Measurements from ENCODE around the gene HSD17B4.
"Not testable (repeated sequence)": the region's sequence is repeated elsewhere in the genome, so short reads cannot be mapped to it uniquely, and the experiment has no call there.

Gene HSD17B4

GRCh38 chr5:119483155-119483554, 30.9 kb downstream of the HSD17B4 start:
- no peak overlapping the region for H3K27ac ChIP-seq
- TF ChIP-seq CTCF (IDR thresholded peaks at IDR 0.05) (no peak), ZFX (IDR thresholded peaks at IDR 0.05; ENCODE audit: borderline replicate concordance) (no peak)

- no peak overlapping the region for H3K27ac ChIP-seq
- TF ChIP-seq ZFX (IDR thresholded peaks at IDR 0.05; ENCODE audit: borderline replicate concordance) = no peak
- no peak for TF ChIP-seq CTCF (IDR thresholded peaks at IDR 0.05)
Measured at GRCh38 chr5:119484884-119485283, 32.6 kb downstream of the HSD17B4 start.

- peak overlapping the region; percentile 70 for H3K27ac ChIP-seq
- no peak for TF ChIP-seq CTCF (IDR thresholded peaks at IDR 0.05)
- TF ChIP-seq ZFX (IDR thresholded peaks at IDR 0.05; ENCODE audit: borderline replicate concordance) = no peak
Measured at GRCh38 chr5:119501671-119502179, 49.4 kb downstream of the HSD17B4 start.

GRCh38 chr5:119503939-119504338, 51.6 kb downstream of the HSD17B4 start:
- H3K27ac ChIP-seq = not testable (repeated sequence)

- H3K27ac ChIP-seq = no peak overlapping the region
- no peak for TF ChIP-seq CTCF (IDR thresholded peaks at IDR 0.05)
- TF ChIP-seq ZFX (IDR thresholded peaks at IDR 0.05; ENCODE audit: borderline replicate concordance) = no peak
Measured at GRCh38 chr5:119512277-119512676, 60.0 kb downstream of the HSD17B4 start.

- TF ChIP-seq ZFX (IDR thresholded peaks at IDR 0.05; ENCODE audit: borderline replicate concordance) (no peak), CTCF (IDR thresholded peaks at IDR 0.05) (no peak)
- no peak overlapping the region for H3K27ac ChIP-seq
Measured at GRCh38 chr5:119515192-119515591, 62.9 kb downstream of the HSD17B4 start.

GRCh38 chr5:119517115-119517514, 64.8 kb downstream of the HSD17B4 start:
- H3K27ac ChIP-seq = not testable (repeated sequence)

GRCh38 chr5:119521232-119521631, 68.9 kb downstream of the HSD17B4 start:
- TF ChIP-seq ZFX (IDR thresholded peaks at IDR 0.05; ENCODE audit: borderline replicate concordance) (no peak), CTCF (IDR thresholded peaks at IDR 0.05) (no peak)
- no peak overlapping the region for H3K27ac ChIP-seq

Data from 22Rv1 (cell line).